CD14-positive monocyte (primary cell): ENCODE measurements around the gene CDC14B. TPM values are rescaled to one million over a fixed set of nuclear protein-coding genes. Genes with fewer than 3 reads are reported as not detected.

Source experiments
- DNase-seq, 3 donors: peaks; one replicate each; pipeline ENCODE4 v3.0.0-alpha.2; 2011 to 2022
- H2AFZ ChIP-seq: 2 replicates; pipeline ENCODE4 v1.6.0; 2012; ENCODE audit warnings: mild to moderate bottlenecking, low read depth, low read length, inconsistent platforms; ENCODE audit not compliant: insufficient read depth, poor library complexity, severe bottlenecking
- H3K27ac ChIP-seq, 2 donors: 1 replicate in 1 of 2; 2 replicates in 1 of 2; pipeline ENCODE4 v1.5.1; 2012 to 2013; ENCODE audit warnings: low read length in 2 of 2, control low read depth in 1 of 2, inconsistent platforms in 1 of 2, low read depth in 1 of 2, mild to moderate bottlenecking in 1 of 2
- H3K27me3 ChIP-seq, 2 donors: one replicate each; pipeline versions ENCODE4 v1.6.0 to v1.6.1; 2011 to 2013; ENCODE audit warnings: low read length in 2 of 2; ENCODE audit not compliant: control insufficient read depth in 2 of 2, insufficient read depth in 2 of 2
- H3K36me3 ChIP-seq, 2 donors: replicated peaks in 1 of 2; 1 replicate in 1 of 2; 2 replicates in 1 of 2; pipeline versions ENCODE4 v1.5.1 to v1.6.1; 2012 to 2013; ENCODE audit warnings: low read length in 2 of 2, control low read depth in 1 of 2, inconsistent platforms in 1 of 2, mild to moderate bottlenecking in 1 of 2; ENCODE audit not compliant: insufficient read depth in 2 of 2, control insufficient read depth in 1 of 2
- H3K4me1 ChIP-seq, 2 donors: 1 replicate in 1 of 2; 2 replicates in 1 of 2; pipeline versions ENCODE4 v1.5.1 to v1.6.1; 2012 to 2013; ENCODE audit warnings: low read length in 2 of 2, control low read depth in 1 of 2, inconsistent platforms in 1 of 2, mild to moderate bottlenecking in 1 of 2, moderate library complexity in 1 of 2; ENCODE audit not compliant: insufficient read depth in 2 of 2, control insufficient read depth in 1 of 2
- H3K4me2 ChIP-seq: replicated peaks from 2 replicates; pipeline ENCODE3; 2012; ENCODE audit warnings: low read length, moderate library complexity, mild to moderate bottlenecking; ENCODE audit not compliant: poor library complexity, severe bottlenecking; ENCODE audit errors: extremely low read depth
- H3K4me3 ChIP-seq, 3 experiments: fragments of 200-600 bp in 1 of 3; sonication (generic) in 1 of 3; replicated peaks in 1 of 3; 1 replicate in 2 of 3; 2 replicates in 1 of 3; pipeline ENCODE4 v1.5.1; 2011 to 2013; ENCODE audit warnings: low read length in 3 of 3, mild to moderate bottlenecking in 3 of 3, control low read depth in 2 of 3, low read depth in 2 of 3, inconsistent platforms in 1 of 3, moderate library complexity in 1 of 3
- H3K79me2 ChIP-seq: 2 replicates; pipeline ENCODE4 v1.6.0; 2012; ENCODE audit warnings: mild to moderate bottlenecking, control low read depth, inconsistent platforms, low read length, moderate library complexity; ENCODE audit not compliant: insufficient read depth
- H3K9ac ChIP-seq: 2 replicates; pipeline ENCODE4 v1.6.0; 2017; ENCODE audit warnings: low read length, mild to moderate bottlenecking; ENCODE audit not compliant: insufficient read depth, poor library complexity, severe bottlenecking
- H3K9me3 ChIP-seq, 2 donors: replicated peaks in 1 of 2; 1 replicate in 1 of 2; 2 replicates in 1 of 2; pipeline versions ENCODE4 v1.5.1 to v1.6.1; 2012 to 2013; ENCODE audit warnings: low read length in 2 of 2, control low read depth in 1 of 2; ENCODE audit not compliant: control insufficient read depth in 1 of 2, insufficient read depth in 1 of 2
- H4K20me1 ChIP-seq: 2 replicates; pipeline ENCODE4 v1.6.0; 2012; ENCODE audit warnings: mild to moderate bottlenecking, low read length, control low read depth, moderate library complexity; ENCODE audit not compliant: insufficient read depth
- H3K27ac Mint-ChIP-seq, 7 donors: one replicate each; pipeline ENCODE4 v1.8.0; 2020; ENCODE audit warnings: mild to moderate bottlenecking in 7 of 7, mixed read lengths in 7 of 7, moderate library complexity in 6 of 7, inconsistent platforms in 2 of 7
- H3K27me3 Mint-ChIP-seq, 3 donors: one replicate each; pipeline ENCODE4 v1.8.0; 2021 to 2022; ENCODE audit warnings: low read depth in 3 of 3, mild to moderate bottlenecking in 3 of 3, mixed read lengths in 3 of 3, moderate library complexity in 3 of 3, inconsistent platforms in 1 of 3
- H3K36me3 Mint-ChIP-seq, 2 donors: one replicate each; pipeline ENCODE4 v1.8.0; 2020; ENCODE audit warnings: mixed read lengths in 2 of 2, inconsistent platforms in 1 of 2, mild to moderate bottlenecking in 1 of 2
- H3K4me1 Mint-ChIP-seq: one replicate; pipeline ENCODE4 v1.8.0; 2020; ENCODE audit warnings: mild to moderate bottlenecking, mixed read lengths
- H3K4me3 Mint-ChIP-seq, 2 donors: one replicate each; pipeline ENCODE4 v1.8.0; 2020; ENCODE audit warnings: mild to moderate bottlenecking in 2 of 2, mixed read lengths in 2 of 2, moderate library complexity in 1 of 2
- H3K9me3 Mint-ChIP-seq, 7 donors: one replicate each; pipeline ENCODE4 v1.8.0; 2020 to 2022; ENCODE audit warnings: mixed read lengths in 7 of 7, mild to moderate bottlenecking in 6 of 7, moderate library complexity in 6 of 7, inconsistent platforms in 2 of 7
- CTCF ChIP-seq: fragments of 200-600 bp; IDR thresholded peaks from one replicate; pipeline ENCODE4 v1.8.0; 2022; ENCODE audit warnings: antibody characterized with exemption, mild to moderate bottlenecking
- WGBS: methylation state at CpG from one replicate; pipeline ENCODE4 v1.1.5; 2013; ENCODE audit warnings: missing lambda C conversion rate; ENCODE audit not compliant: insufficient coverage; 5-methylcytosine and 5-hydroxymethylcytosine counted together
- intact Hi-C, 2 donors: fragments of 100-400 bp; cut with micrococcal nuclease; formaldehyde crosslinking; loops; one replicate each; pipeline versions ENCODE4 v1.15.0 to v1.15.1; 2023
- polyA plus RNA-seq, 3 donors: library from polyadenylated mRNA; depleted of rRNA in 1 of 3; unstranded in 2 of 3; stranded (reverse) in 1 of 3; fragments of 300-500 nt in 2 of 3; fragments of >200 nt in 1 of 3; fragmentation: Illumina TruSeq in 2 of 3; gene quantifications; 1 replicate in 2 of 3; 2 replicates in 1 of 3; pipeline ENCODE4 v1.2.3, GENCODE V29; 2012 to 2021

Gene CDC14B
- polyA plus RNA-seq, 3 donors, result 0.03 to 0.47 (median 0.44) TPM

DNA sequence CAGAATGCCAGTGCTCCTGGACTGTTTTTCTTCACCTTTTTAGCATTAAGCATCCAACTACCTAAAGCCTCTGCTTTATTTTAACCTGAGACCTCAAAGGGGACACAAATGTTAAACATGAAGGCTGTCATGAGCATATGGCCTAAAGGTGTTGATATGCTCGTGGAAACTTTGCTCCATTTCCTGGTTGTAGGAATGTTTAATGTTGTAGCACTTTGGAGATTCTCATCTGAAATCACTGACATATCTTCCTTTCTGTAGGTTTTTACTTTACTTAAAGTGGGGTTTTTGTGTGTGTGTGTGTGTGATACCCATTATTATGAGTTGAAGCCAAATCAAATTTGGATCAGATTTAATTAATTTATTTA is 132.6 kb downstream of the CDC14B start:
- Mint-ChIP-seq H3K9me3 (no peaks in the 10 kb centered on the region), H3K4me3 (no peak overlapping the region), H3K4me1 (peaks cover 8% of the 10 kb centered on the region), H3K36me3 (no peaks in the 10 kb centered on the region), H3K27me3 (peaks cover 0 to 2% (median 0%) of the 10 kb centered on the region in 3 donors), H3K27ac (no peak overlapping the region)
- Histone ChIP-seq H3K27me3 (no peaks in the 10 kb centered on the region), H3K36me3 (no peaks in the 10 kb centered on the region), H4K20me1 (no peaks in the 10 kb centered on the region), H3K4me1 (no peaks in the 10 kb centered on the region), H3K27ac (no peak overlapping the region), H3K79me2 (no peaks in the 10 kb centered on the region), H3K4me3 (no peak overlapping the region), H3K4me2 (no peak overlapping the region), H2AFZ (no peak overlapping the region), H3K9me3 (no peaks in the 10 kb centered on the region), H3K9ac (no peak overlapping the region)
- intact Hi-C loops, result no loop called here
- no peak for DNase-seq
- no CpG with 5 or more reads among the region's 1 CpG for WGBS
- TF ChIP-seq CTCF, result no peak

DNA sequence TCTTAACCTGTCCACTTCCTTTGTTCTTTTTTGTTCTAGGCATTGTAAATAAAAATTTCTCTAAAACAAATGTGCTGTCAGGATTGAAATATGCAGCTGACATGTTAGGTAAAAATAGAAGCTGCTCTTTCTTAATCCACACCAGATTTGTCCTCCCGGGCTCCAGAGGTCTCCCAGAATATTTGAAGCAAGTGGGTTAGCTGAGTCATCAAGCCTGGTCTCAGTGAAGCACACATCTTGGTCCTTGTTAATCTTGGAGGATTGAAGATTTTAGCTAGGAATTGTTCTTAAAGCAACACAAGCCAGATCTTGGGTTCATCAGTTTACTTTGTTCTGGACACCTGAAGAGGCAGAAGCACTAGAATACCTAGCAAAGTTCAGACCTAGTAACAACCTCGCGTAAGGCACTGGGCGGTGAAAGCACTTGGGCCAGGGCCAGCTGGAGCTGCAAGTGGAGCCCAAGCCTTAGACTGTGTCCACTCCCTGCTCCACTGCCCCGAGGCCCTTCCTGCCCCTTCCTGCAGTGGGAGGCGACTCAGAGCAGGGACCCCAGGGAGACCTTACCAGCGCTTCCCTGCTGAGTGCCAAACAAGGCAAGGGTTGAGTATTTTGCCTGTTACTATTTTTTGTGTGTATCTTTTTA is 133.1 kb downstream of the CDC14B start:
- H3K36me3 Mint-ChIP-seq, result no peaks in the 10 kb centered on the region
- peaks cover 0 to 4% (median 0%) of the 10 kb centered on the region in 3 donors for H3K27me3 Mint-ChIP-seq
- Histone ChIP-seq H3K9ac (no peak overlapping the region), H3K27ac (no peak overlapping the region), H3K27me3 (no peaks in the 10 kb centered on the region), H3K4me1 (no peaks in the 10 kb centered on the region), H2AFZ (no peak overlapping the region), H3K4me2 (no peak overlapping the region), H3K9me3 (no peaks in the 10 kb centered on the region), H3K36me3 (no peaks in the 10 kb centered on the region), H4K20me1 (no peaks in the 10 kb centered on the region), H3K4me3 (no peak overlapping the region), H3K79me2 (no peaks in the 10 kb centered on the region)
- no peak overlapping the region for H3K4me3 Mint-ChIP-seq
- H3K9me3 Mint-ChIP-seq, result no peaks in the 10 kb centered on the region
- WGBS, result 98% methylated on average over 4 of the region's 7 CpGs
- intact Hi-C loops, result no loop called here
- no peak for TF ChIP-seq CTCF
- H3K4me1 Mint-ChIP-seq, result peaks cover 8% of the 10 kb centered on the region
- H3K27ac Mint-ChIP-seq, result no peak overlapping the region
- DNase-seq, result no peak
